ENCODE measurements around the gene PRKN.
A peak's percentile ranks its signal among the peaks of the same experiment; 100 is the strongest.

Gene PRKN

DNA sequence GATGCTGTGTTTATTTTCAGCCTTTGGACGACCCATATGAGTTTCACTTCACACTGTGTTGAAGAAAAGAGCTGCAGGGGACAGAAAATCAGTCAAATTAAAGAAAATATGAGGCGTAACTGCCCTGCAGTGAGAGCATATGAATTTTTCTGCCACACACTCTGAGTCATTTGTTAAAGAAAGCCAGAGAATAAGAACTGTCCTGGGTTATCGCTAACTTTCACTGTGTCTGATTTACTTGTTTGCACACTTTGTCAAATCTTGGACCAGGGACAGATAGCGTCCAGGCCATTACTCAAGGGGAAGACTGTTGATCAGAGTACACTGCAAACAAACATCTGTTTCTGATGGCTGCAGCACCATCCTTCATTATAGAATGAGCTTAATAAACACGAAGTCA, 1326.9 kb downstream of the PRKN start:
- DNase-seq (ENCODE audit: low spot score) = no peak
- TF ChIP-seq, protein P1, sequence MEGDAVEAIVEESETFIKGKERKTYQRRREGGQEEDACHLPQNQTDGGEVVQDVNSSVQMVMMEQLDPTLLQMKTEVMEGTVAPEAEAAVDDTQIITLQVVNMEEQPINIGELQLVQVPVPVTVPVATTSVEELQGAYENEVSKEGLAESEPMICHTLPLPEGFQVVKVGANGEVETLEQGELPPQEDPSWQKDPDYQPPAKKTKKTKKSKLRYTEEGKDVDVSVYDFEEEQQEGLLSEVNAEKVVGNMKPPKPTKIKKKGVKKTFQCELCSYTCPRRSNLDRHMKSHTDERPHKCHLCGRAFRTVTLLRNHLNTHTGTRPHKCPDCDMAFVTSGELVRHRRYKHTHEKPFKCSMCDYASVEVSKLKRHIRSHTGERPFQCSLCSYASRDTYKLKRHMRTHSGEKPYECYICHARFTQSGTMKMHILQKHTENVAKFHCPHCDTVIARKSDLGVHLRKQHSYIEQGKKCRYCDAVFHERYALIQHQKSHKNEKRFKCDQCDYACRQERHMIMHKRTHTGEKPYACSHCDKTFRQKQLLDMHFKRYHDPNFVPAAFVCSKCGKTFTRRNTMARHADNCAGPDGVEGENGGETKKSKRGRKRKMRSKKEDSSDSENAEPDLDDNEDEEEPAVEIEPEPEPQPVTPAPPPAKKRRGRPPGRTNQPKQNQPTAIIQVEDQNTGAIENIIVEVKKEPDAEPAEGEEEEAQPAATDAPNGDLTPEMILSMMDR (IDR thresholded peaks at IDR 0.05; ENCODE audit: extremely low read depth, insufficient read depth, missing control alignments) = no peak
- in situ Hi-C loops (cut with MboI; ENCODE audit: low pct_unique_long_range_greater_than_20kb, low sequenced_read_pairs, unreplicated experiment) = no loop called here

DNA sequence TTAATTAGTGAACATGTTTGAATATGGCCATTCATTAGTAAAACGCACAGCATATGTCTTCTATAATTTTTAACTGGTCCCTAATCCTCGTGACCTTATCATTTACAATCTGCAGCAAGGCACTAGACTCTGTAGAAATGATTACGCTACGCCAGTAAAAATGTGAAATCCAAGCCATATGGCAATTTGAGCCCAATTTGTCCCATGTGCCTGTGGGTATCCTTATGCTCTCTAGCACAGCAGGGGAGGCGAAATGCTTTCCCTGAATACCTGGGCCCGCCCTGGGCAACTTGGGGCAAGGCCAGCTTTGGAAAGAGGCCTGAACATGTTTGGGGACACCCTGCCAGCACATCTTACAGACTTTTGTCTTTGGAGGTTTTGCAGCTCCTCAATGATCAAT, 1331.0 kb downstream of the PRKN start:
- DNase-seq (ENCODE audit: low spot score) = no peak
- TF ChIP-seq, protein P1 (IDR thresholded peaks at IDR 0.05; ENCODE audit: extremely low read depth, insufficient read depth, missing control alignments) = no peak
- in situ Hi-C loops (cut with MboI; ENCODE audit: low pct_unique_long_range_greater_than_20kb, low sequenced_read_pairs, unreplicated experiment) = no loop called here

DNA sequence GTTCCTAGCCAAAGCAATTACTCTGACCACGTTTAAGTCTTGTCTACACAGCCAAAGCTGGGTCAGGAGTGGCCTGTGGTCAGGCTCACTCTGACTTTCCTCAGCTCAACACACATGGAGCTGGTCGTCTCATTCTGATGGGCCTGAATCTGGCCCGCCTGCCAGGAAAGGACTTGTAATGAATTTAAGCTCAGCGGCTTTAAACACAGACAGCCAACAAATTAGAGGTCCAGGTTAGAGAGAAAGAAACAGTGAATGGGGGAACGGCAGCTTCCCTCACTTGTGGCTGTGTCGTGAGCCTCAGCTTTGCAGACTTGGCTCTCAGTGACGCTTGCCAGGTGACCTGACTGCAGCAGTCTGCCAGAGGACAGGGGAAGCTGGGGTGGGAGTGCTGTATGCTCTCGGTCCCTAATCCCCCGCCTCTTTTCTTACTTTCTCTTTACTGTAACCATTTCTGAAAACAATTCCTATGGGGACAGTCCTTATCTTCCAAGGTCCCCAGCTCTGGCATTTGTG, 1331.8 kb downstream of the PRKN start:
- no peak for DNase-seq (ENCODE audit: low spot score)
- in situ Hi-C loops (cut with MboI; ENCODE audit: low pct_unique_long_range_greater_than_20kb, low sequenced_read_pairs, unreplicated experiment) = no loop called here
- TF ChIP-seq, protein P1 (IDR thresholded peaks at IDR 0.05; ENCODE audit: extremely low read depth, insufficient read depth, missing control alignments) = no peak

DNA sequence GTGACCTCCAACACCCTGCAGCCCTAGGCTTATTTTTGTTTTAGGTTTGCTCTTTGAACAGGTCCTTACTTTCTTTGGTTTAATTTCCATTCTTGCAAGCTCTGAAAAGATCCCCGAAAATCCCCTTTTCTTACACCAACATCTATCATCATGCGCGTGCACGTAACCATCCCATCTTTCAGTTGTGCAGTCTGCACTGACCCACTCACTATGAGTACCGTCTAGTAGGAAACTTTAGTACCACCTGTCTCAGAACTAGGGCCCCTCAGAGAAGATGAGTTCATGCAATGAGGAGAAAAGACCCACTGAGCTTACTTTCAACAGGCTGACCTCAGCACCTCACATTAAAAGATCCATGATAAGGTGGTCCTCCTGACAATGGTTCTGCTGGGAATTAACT, 1333.1 kb downstream of the PRKN start:
- no peak for DNase-seq (ENCODE audit: low spot score)
- in situ Hi-C loops (cut with MboI; ENCODE audit: low pct_unique_long_range_greater_than_20kb, low sequenced_read_pairs, unreplicated experiment) = no loop called here
- TF ChIP-seq, protein P1 (IDR thresholded peaks at IDR 0.05; ENCODE audit: extremely low read depth, insufficient read depth, missing control alignments) = no peak

DNA sequence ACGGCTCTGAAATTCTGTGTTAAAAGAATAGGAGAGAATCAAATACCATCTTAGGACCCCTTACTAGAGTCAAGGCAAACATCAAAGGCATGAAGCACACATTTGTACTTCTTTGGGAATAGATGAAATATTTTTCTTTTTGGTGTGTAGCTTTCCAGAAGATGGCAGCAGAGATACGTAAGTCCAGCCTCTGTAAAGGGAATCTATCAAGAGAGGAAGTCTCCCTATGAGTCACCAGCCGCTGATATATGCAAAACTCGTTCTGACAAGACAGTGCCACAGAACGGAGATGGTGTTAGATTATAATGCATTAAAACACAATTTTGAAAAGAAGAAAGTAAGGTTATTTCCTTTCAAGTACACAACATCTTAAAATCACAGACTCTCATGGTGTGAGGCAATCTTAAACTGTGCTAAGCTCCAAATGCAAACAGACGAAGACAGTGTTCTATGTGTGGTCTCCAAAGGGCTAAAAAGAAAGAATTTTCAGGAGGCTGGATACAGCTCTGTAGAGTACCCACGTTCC, 1333.7 kb downstream of the PRKN start:
- in situ Hi-C loops (cut with MboI; ENCODE audit: low pct_unique_long_range_greater_than_20kb, low sequenced_read_pairs, unreplicated experiment) = no loop called here
- TF ChIP-seq, protein P1 (IDR thresholded peaks at IDR 0.05; ENCODE audit: extremely low read depth, insufficient read depth, missing control alignments) = peak; percentile 52

DNA sequence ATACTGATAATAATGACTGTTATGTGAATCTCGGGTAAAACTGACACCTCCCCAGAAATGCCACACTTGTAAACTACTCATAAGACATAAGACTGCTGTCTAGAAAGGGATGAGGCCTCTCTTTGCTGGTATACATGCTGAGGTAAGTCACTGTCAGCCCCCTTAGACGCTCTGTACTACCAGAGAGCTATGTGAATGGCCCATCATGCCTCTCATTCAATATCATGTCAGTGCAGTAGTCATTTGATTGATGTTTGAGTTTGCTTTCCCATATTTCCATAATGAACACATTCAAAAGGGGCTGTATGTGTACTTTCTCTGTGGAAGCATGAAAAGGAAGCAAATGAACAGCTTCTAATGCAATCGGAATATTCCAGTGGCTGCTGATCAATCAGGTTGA, 1334.3 kb downstream of the PRKN start:
- in situ Hi-C loops (cut with MboI; ENCODE audit: low pct_unique_long_range_greater_than_20kb, low sequenced_read_pairs, unreplicated experiment) = no loop called here

More for the DNA sequence above, 1333.7 kb downstream of the PRKN start:
- DNase-seq (ENCODE audit: low spot score) = peak; percentile 80

More for the DNA sequence above, 1334.3 kb downstream of the PRKN start:
- TF ChIP-seq, protein P1 (IDR thresholded peaks at IDR 0.05; ENCODE audit: extremely low read depth, insufficient read depth, missing control alignments) = no peak
- no peak for DNase-seq (ENCODE audit: low spot score)
